GM23338 (cell line): ENCODE data around the gene NPDC1. TPM values are rescaled to one million over a fixed set of nuclear protein-coding genes. Genes with fewer than 3 reads are reported as not detected.

Source experiments
- ATAC-seq: fragments of 200-7000 bp; cut with Tn5 transposase; 3 replicates; pipeline ENCODE4 v1.9.1; 2020
- DNase-seq: peaks from one replicate; pipeline ENCODE4 v3.0.0-alpha.2; 2015; ENCODE audit warnings: low spot score
- H2AFZ ChIP-seq: fragments of 200-600 bp; sonication (generic); 2 replicates; pipeline ENCODE4 v1.8.0; 2016; ENCODE audit warnings: antibody characterized with exemption, mild to moderate bottlenecking, moderate library complexity
- H3F3A ChIP-seq: fragments of 200-600 bp; sonication (generic); replicated peaks from 2 replicates; pipeline ENCODE4 v1.8.0; 2017; ENCODE audit warnings: antibody characterized with exemption, mixed run types, low read depth
- H3K27ac ChIP-seq: fragments of 200-600 bp; sonication (generic); 2 replicates; pipeline ENCODE4 v1.6.1; 2016; ENCODE audit warnings: low read depth
- H3K27me3 ChIP-seq: fragments of 200-600 bp; sonication (generic); 2 replicates; pipeline ENCODE4 v1.8.0; 2016; ENCODE audit warnings: mild to moderate bottlenecking, mixed run types, moderate library complexity; ENCODE audit not compliant: insufficient read depth
- H3K36me3 ChIP-seq: fragments of 200-600 bp; sonication (generic); 2 replicates; pipeline ENCODE4 v1.8.0; 2016; ENCODE audit warnings: mild to moderate bottlenecking; ENCODE audit not compliant: insufficient read depth
- H3K4me1 ChIP-seq: fragments of 200-600 bp; sonication (generic); 2 replicates; pipeline ENCODE4 v1.8.0; 2016; ENCODE audit warnings: mild to moderate bottlenecking, moderate library complexity; ENCODE audit not compliant: insufficient read depth
- H3K4me2 ChIP-seq: fragments of 200-600 bp; sonication (generic); 2 replicates; pipeline ENCODE4 v1.7.1; 2017; ENCODE audit warnings: mixed run types
- H3K4me3 ChIP-seq: fragments of 200-600 bp; sonication (generic); 2 replicates; pipeline ENCODE4 v1.6.1; 2016; ENCODE audit warnings: mixed run types
- H3K79me2 ChIP-seq: fragments of 200-600 bp; sonication (generic); replicated peaks from 2 replicates; pipeline ENCODE4 v1.8.0; 2017; ENCODE audit warnings: mild to moderate bottlenecking; ENCODE audit not compliant: insufficient read depth
- H3K9me2 ChIP-seq: fragments of 200-600 bp; sonication (generic); 2 replicates; pipeline ENCODE4 v1.8.0; 2017; ENCODE audit not compliant: insufficient read depth
- H4K20me1 ChIP-seq: fragments of 200-600 bp; sonication (generic); replicated peaks from 2 replicates; pipeline ENCODE4 v1.8.0; 2017; ENCODE audit warnings: mild to moderate bottlenecking; ENCODE audit not compliant: insufficient read depth
- H3K27ac Mint-ChIP-seq: 2 replicates; pipeline ENCODE4 v1.8.0; 2020; ENCODE audit warnings: inconsistent platforms, mild to moderate bottlenecking, moderate library complexity, mixed read lengths
- H3K27me3 Mint-ChIP-seq: 3 replicates; pipeline ENCODE4 v1.8.0; 2022; ENCODE audit warnings: low read depth, mild to moderate bottlenecking, moderate library complexity, mixed read lengths, inconsistent platforms; ENCODE audit not compliant: insufficient read depth, poor library complexity
- H3K36me3 Mint-ChIP-seq: 3 replicates; pipeline ENCODE4 v1.8.0; 2021; ENCODE audit warnings: low read depth, mild to moderate bottlenecking, inconsistent platforms, moderate library complexity, mixed read lengths
- H3K4me1 Mint-ChIP-seq: 3 replicates; pipeline ENCODE4 v1.8.0; 2020; ENCODE audit warnings: mild to moderate bottlenecking, inconsistent platforms, mixed read lengths
- H3K4me3 Mint-ChIP-seq: 3 replicates; pipeline ENCODE4 v1.8.0; 2021; ENCODE audit warnings: moderate library complexity, mild to moderate bottlenecking, inconsistent platforms, mixed read lengths
- H3K9me3 Mint-ChIP-seq: 3 replicates; pipeline ENCODE4 v1.8.0; 2020; ENCODE audit warnings: moderate library complexity, mild to moderate bottlenecking, inconsistent platforms, mixed read lengths
- CTCF ChIP-seq, 2 experiments: fragments of 200-600 bp in 1 of 2; sonication (generic) in 1 of 2; conservative IDR thresholded peaks; 2 replicates each; pipeline versions ENCODE4 v1.5.1 to v1.6.1; 2016 to 2017; ENCODE audit warnings: antibody characterized with exemption in 2 of 2, low read depth in 2 of 2, mild to moderate bottlenecking in 2 of 2, moderate library complexity in 1 of 2
- EZH2 ChIP-seq: fragments of 200-600 bp; sonication (generic); IDR thresholded peaks from one replicate; pipeline ENCODE4 v1.8.0; 2017; ENCODE audit warnings: antibody characterized with exemption, mild to moderate bottlenecking, low read depth; ENCODE audit not compliant: unreplicated experiment
- JUNB ChIP-seq: IDR thresholded peaks from one replicate; pipeline ENCODE4 v1.6.1; 2016; ENCODE audit warnings: antibody characterized with exemption; ENCODE audit not compliant: unreplicated experiment
- STAT1 ChIP-seq: IDR thresholded peaks from one replicate; pipeline ENCODE4 v1.6.1; 2016; ENCODE audit warnings: antibody characterized with exemption; ENCODE audit not compliant: unreplicated experiment
- ZNF114 ChIP-seq: fragments of 250-450 bp; sonication (Bioruptor Pico); IDR thresholded peaks from 2 replicates; pipeline ENCODE4 v1.5.0; 2020; ENCODE audit warnings: mild to moderate bottlenecking, moderate library complexity
- polyA plus RNA-seq: library from polyadenylated mRNA; unstranded; fragments of >200 nt; fragmentation: Nextera tagmentation; extraction: Ambion mirVana; gene quantifications from 2 replicates; pipeline ENCODE4 v1.2.1, GENCODE V29; 2016
- total RNA-seq: library from RNA; depleted of rRNA; stranded (reverse); fragments of >200 nt; shearing (Covaris generic); gene quantifications from 2 replicates; pipeline ENCODE4 v1.2.3, GENCODE V29; 2014
- TF ChIP-seq, protein P1 (sequence below): IDR thresholded peaks from 2 replicates; pipeline ENCODE4 v1.6.1; 2016; ENCODE audit warnings: antibody characterized with exemption
- TF ChIP-seq, protein P2 (sequence below): IDR thresholded peaks from one replicate; pipeline ENCODE4 v1.6.1; 2018; ENCODE audit warnings: antibody characterized with exemption; ENCODE audit not compliant: unreplicated experiment

The NPDC1 gene
- total and polyA plus RNA-seq, 2 experiments from 2014 or later: 34.3 to 35.5 TPM

DNA sequence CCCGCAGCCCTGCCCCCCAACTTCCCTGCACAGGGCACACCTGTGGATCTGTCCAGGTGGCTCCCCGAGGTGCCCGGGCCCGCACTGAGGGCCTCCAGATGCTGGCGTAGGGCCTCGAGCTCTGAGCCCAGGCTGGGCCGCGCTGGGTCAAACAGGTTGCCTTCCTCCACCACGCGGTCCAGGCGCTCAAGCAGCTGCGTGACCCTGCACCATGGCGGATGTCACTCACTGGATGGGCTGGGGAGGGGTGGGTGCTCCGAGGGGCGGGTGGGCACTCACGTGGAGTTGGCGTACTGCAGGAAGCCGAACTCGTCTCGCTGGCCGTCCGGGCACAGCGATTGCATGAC, 23.3 kb downstream of the NPDC1 start (continued):
- TF ChIP-seq, protein P1, sequence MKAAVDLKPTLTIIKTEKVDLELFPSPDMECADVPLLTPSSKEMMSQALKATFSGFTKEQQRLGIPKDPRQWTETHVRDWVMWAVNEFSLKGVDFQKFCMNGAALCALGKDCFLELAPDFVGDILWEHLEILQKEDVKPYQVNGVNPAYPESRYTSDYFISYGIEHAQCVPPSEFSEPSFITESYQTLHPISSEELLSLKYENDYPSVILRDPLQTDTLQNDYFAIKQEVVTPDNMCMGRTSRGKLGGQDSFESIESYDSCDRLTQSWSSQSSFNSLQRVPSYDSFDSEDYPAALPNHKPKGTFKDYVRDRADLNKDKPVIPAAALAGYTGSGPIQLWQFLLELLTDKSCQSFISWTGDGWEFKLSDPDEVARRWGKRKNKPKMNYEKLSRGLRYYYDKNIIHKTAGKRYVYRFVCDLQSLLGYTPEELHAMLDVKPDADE: no peak
- TF ChIP-seq ZNF114 (CRISPR knock-in tag): no peak
- no peak for TF ChIP-seq JUNB
- no peak for TF ChIP-seq EZH2

DNA sequence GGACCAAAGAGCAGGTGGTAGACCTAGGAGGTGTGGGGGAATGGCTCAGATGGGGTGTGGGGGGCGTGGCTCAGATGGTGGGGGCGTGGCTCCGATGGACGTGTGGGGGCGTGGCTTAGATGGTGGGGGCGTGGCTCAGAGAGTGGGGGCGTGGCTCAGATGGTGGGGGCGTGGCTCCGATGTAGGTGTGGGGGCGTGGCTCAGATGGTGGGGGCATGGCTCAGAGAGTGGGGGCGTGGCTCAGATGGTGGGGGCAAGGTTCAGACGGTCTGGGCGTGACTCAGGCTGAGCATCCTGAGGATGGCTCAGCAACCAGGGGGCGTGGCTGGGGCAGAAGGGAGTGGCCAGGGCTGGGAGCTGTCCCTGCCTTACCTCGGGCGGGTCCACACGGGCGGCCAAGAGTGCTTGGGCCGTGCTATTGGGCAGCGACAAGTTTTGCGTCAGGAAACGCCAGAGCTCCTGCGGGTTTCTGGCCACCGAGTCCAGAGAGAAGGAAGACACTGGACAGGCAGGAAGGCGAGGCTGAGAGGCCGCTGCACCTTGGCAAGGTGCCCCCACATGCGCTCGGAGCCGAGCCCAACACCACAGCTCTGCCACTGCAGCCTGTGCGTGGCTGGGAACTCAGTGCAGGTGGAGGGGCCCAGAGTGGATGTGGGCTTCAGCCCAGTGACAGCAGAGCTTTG, 23.9 kb downstream of the NPDC1 start:
- Histone ChIP-seq H3K4me3 (no peak overlapping the region), H3K36me3 (no peaks in the 10 kb centered on the region), H2AFZ (no peak overlapping the region), H3K27ac (no peak overlapping the region), H3K4me2 (no peak overlapping the region), H3F3A (0 out of 2 replicates have a peak, but pooled peaks cover 3% of the 10 kb centered on the region), H3K9me2 (no peaks in the 10 kb centered on the region), H4K20me1 (no peaks in the 10 kb centered on the region), H3K79me2 (no peaks in the 10 kb centered on the region), H3K27me3 (peaks cover 6% of the 10 kb centered on the region), H3K4me1 (peaks cover 4% of the 10 kb centered on the region; the same call in 1 of the 2 replicates)
- peak; percentile 98 for DNase-seq
- Mint-ChIP-seq H3K9me3 (no peaks in the 10 kb centered on the region), H3K4me1 (no peaks in the 10 kb centered on the region; the same call in 2 of the 3 replicates), H3K27me3 (peaks cover 15% of the 10 kb centered on the region), H3K4me3 (no peak overlapping the region; the same call in 2 of the 3 replicates), H3K27ac (no peak overlapping the region), H3K36me3 (no peaks in the 10 kb centered on the region)
- peak; percentile 90 for ATAC-seq
- peak; percentile 86 for TF ChIP-seq STAT1
- TF ChIP-seq CTCF (conservative IDR thresholded peaks at IDR 0.05; ENCODE audit: low read depth in 2 of 2): 0 out of 4 replicates have a peak, but pooled peaks of 1 of the 2 experiments have one; percentile 13
- TF ChIP-seq, protein P2, sequence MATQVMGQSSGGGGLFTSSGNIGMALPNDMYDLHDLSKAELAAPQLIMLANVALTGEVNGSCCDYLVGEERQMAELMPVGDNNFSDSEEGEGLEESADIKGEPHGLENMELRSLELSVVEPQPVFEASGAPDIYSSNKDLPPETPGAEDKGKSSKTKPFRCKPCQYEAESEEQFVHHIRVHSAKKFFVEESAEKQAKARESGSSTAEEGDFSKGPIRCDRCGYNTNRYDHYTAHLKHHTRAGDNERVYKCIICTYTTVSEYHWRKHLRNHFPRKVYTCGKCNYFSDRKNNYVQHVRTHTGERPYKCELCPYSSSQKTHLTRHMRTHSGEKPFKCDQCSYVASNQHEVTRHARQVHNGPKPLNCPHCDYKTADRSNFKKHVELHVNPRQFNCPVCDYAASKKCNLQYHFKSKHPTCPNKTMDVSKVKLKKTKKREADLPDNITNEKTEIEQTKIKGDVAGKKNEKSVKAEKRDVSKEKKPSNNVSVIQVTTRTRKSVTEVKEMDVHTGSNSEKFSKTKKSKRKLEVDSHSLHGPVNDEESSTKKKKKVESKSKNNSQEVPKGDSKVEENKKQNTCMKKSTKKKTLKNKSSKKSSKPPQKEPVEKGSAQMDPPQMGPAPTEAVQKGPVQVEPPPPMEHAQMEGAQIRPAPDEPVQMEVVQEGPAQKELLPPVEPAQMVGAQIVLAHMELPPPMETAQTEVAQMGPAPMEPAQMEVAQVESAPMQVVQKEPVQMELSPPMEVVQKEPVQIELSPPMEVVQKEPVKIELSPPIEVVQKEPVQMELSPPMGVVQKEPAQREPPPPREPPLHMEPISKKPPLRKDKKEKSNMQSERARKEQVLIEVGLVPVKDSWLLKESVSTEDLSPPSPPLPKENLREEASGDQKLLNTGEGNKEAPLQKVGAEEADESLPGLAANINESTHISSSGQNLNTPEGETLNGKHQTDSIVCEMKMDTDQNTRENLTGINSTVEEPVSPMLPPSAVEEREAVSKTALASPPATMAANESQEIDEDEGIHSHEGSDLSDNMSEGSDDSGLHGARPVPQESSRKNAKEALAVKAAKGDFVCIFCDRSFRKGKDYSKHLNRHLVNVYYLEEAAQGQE: peak; percentile 14
- no peak for TF ChIP-seq ZNF114 (CRISPR knock-in tag)
